Stimulated activated CD4-positive, alpha-beta T cell treated with anti-CD3 and anti-CD28 coated beads, Interleukin-4, amount 100 ng/mL, for 4 hours (primary cell): ENCODE results near the gene BABAM2.
"Not testable (repeated sequence)": the region's sequence is repeated elsewhere in the genome, so short reads cannot be mapped to it uniquely, and the experiment has no call there.

Experiments used
- DNase-seq, 2 experiments: peaks; one replicate each; pipeline ENCODE4 v3.0.0-alpha.2; 2020

Gene BABAM2

GRCh38 chr2:27988306-27988705 lies 97.8 kb downstream of the BABAM2 start:
- DNase-seq: no peak

GRCh38 chr2:27988718-27989117 lies 98.2 kb downstream of the BABAM2 start:
- no peak for DNase-seq

- DNase-seq: no peak
These were observed 98.6 kb downstream of the BABAM2 start for GRCh38 chr2:27989149-27989548.

- no peak for DNase-seq
These were observed 99.6 kb downstream of the BABAM2 start for GRCh38 chr2:27990030-27990590.

GRCh38 chr2:27991146-27991545 lies 100.6 kb downstream of the BABAM2 start:
- DNase-seq: no peak

- DNase-seq: no peak
These were observed 102.4 kb downstream of the BABAM2 start for GRCh38 chr2:27992787-27993401.

- no peak for DNase-seq
These were observed 102.9 kb downstream of the BABAM2 start for GRCh38 chr2:27993402-27993787.

GRCh38 chr2:27993950-27994728 lies 103.6 kb downstream of the BABAM2 start:
- DNase-seq: no peak

GRCh38 chr2:27996156-27996922 lies 105.8 kb downstream of the BABAM2 start:
- no peak for DNase-seq

GRCh38 chr2:28000287-28000686 lies 109.8 kb downstream of the BABAM2 start:
- no peak for DNase-seq

- DNase-seq: no peak
These were observed 111.7 kb downstream of the BABAM2 start for GRCh38 chr2:28002181-28002580.

- DNase-seq: peak in 1 of 2 experiments; percentile 22
These were observed 113.6 kb downstream of the BABAM2 start for GRCh38 chr2:28004086-28004485.

GRCh38 chr2:28009732-28010131 lies 119.2 kb downstream of the BABAM2 start:
- no peak for DNase-seq

- DNase-seq: no peak
These were observed 120.8 kb downstream of the BABAM2 start for GRCh38 chr2:28011322-28011737.

GRCh38 chr2:28018474-28018873 lies 127.9 kb downstream of the BABAM2 start:
- DNase-seq: not testable (repeated sequence)

- not testable (repeated sequence) for DNase-seq
These were observed 129.0 kb downstream of the BABAM2 start for GRCh38 chr2:28019521-28019920.

GRCh38 chr2:28021898-28022297 lies 131.4 kb downstream of the BABAM2 start:
- DNase-seq: no peak

GRCh38 chr2:28025123-28025522 lies 134.6 kb downstream of the BABAM2 start:
- DNase-seq: no peak

- DNase-seq: not testable (repeated sequence)
These were observed 135.7 kb downstream of the BABAM2 start for GRCh38 chr2:28026230-28026629.

- no peak for DNase-seq
These were observed 137.5 kb downstream of the BABAM2 start for GRCh38 chr2:28028025-28028424.

- DNase-seq: no peak
These were observed 140.1 kb downstream of the BABAM2 start for GRCh38 chr2:28030600-28030999.

GRCh38 chr2:28032816-28033215 lies 142.3 kb downstream of the BABAM2 start:
- DNase-seq: no peak

- no peak for DNase-seq
These were observed 144.2 kb downstream of the BABAM2 start for GRCh38 chr2:28034696-28035095.
